HG03097 (cell line): ENCODE data around the gene NRXN2.

Source experiments
- ATAC-seq: cut with Tn5 transposase; IDR thresholded peaks from one replicate; pipeline ENCODE4 v1.9.1; 2021; ENCODE audit not compliant: unreplicated experiment, low FRiP score

Gene NRXN2

GRCh38 chr11:64723907-64724862, 1.2 kb upstream of the NRXN2 start:
- no peak for ATAC-seq

GRCh38 chr11:64722141-64723065, 594 bp downstream of the NRXN2 start:
- ATAC-seq, result no peak

DNA sequence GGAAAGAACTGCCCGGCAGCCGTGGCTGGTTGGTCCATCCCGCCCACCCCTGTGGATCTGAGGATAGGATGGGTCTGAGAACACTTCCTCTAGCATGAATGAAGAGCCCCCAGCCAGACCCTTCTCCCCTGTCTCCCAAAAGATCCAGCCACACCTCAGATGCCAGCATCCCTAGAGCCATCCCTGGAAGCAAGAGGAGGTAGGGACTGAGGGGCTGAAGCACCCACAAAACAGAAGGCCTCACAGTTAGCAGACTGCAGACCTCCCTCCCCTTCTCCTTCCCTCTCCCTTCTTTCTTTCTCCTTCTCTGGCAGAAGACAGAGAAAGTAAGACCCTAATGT, 1.7 kb downstream of the NRXN2 start:
- ATAC-seq, result no peak

- ATAC-seq, result no peak
These were observed 2.2 kb downstream of the NRXN2 start for GRCh38 chr11:64720640-64721358.

- ATAC-seq, result no peak
These were observed 2.8 kb downstream of the NRXN2 start for GRCh38 chr11:64720167-64720566.

DNA sequence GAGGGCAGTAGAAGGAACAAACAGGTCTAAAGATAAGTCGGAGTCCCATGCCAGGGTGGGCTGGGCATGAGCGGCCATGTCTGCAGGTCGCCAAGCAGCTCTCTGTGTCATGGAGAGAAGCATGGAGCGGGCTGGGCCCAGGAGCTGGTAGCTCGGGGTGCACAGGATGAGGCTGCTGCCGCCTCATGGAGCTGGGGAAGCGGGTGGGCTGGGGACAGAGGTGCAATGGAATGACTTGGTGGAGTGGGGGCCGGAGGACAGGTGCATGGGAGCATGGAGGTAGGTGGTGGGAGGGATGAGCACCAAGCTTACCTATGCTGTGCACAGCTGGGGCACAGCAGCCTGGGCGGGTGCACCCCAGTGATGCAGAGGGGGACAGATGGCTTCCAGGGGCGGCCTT, 3.6 kb downstream of the NRXN2 start:
- ATAC-seq, result no peak

GRCh38 chr11:64718780-64719124, 4.2 kb downstream of the NRXN2 start:
- no peak for ATAC-seq

DNA sequence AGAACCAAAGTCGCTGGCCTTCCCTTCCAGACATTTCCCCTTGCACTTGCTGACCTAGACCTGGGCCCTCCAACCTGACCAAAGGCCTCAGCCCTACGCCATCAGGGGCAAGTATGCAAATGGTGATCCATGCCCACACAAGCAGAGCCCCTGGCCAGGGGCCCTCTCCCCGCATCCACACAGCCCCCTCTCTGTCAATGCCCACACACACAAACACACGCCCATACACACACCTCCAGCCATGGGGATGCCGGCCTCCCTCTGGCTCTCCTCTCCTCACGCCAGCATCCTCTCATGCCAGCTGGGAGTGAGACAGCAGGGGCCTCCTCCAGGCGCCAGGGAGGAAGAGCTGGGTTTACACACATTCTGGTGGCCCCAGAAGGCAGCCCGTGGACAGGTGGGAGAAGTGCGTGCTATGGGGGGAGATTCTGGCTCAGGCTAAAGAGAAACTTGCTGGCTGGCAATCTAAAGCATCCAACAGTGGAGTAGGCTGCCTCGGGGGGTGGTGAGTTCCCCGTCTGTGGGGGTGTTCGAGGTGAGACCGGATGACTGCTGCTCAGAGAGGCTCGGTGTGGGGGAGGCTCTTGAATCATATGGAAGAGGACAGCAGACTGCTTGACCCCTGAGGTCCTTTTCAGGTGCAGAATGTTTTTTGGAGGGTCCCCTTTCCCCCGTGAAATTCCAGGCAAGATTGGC, 4.8 kb downstream of the NRXN2 start:
- no peak for ATAC-seq

DNA sequence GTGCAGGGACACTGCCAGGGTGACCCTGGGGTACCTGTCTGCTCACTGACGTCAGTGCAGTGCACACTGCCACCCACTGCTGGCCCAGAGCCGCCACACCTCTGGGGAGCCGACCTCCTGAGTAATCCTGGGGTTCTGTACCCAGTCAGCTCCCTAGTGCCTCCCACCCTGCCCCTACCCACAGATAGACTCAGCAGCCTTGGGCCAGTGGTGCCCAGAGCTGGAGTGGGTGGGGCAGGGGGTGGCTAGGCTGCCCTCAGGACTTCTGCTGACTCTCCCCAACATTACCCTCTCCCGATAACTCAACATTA, 5.8 kb downstream of the NRXN2 start:
- ATAC-seq, result no peak

- no peak for ATAC-seq
These were observed 6.3 kb downstream of the NRXN2 start for GRCh38 chr11:64716473-64717267.

DNA sequence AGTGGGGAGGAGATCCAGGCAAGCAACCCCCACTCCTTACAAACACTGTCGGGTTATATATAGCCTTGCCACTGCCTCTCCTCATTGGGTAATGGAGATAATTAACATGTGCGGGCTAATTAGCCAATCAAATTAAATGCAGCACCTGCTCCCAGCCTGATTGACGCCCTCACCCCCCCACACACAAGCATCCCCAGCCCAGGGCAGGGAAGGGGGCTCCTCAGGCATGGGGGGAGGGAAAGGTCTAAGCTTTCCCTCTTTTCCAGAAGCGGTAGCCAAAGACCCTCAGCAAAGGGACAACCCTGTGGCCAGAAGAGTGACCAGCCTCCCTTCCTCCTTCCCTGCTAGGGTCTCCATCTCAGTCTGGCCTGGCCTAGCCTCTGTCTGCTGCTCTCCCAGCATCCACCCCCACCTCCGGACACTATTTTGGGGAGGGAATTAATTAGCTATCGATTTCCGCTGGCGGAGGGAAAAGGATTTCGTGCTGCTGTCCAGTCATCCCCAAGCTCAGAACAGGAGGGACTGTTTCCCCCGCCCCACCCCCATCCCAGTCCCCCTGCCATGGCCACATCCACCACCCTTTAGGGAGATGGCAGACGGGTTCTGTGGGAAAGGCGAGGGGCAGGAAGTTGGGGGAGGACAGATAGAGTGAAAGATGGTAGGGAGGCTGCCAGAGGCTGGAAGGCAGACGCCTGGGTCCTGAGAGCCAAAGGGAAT, 7.1 kb downstream of the NRXN2 start:
- no peak for ATAC-seq

DNA sequence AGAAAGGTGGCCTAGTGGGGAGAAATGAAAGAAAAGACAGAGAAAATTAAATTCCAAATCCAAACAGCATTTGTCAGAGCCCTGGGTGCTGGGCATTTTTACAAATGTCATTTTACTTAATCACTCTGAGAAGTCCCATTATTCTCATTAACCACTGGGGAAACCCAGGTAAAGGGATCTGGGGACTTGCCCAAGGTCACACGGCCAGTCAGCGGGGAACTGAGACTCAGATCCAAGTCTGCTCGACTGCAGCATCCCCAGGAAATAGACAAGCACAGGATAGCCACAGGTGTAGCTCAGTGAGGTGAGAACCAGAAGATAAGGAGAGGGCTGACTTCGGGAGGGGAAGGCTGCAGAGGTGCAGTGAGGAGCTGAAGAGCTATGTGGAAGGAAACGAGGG, 7.9 kb downstream of the NRXN2 start:
- ATAC-seq, result no peak

GRCh38 chr11:64714666-64715065, 8.3 kb downstream of the NRXN2 start:
- ATAC-seq, result no peak

DNA sequence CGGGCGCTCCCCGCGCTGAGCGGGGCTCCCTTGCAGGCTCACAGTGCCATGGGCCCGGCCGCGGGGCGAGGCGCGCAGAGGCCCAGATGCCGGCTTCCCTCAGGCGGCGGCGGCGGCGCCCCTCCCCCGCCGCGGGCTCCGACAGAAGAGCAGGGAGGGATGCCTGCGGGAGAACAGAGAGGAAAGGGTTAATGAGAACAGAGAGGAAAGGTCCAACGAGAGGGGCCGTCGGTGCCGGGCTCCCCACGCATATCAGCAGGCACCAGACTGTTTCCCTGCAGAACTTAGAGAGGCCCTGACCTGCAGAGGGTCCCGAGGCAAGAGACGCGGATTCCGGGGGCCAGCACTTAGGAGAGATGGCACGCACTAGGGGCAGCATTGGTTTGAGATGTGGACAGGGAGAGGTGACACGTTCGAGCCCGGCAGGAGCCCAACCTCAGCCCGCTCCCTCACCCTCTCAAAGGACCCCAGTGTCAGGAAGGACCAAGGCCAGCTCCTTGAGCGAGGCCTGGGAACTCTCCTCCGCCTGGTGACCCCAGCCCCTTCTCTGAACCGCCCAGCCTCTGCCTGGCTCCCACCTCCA, 9.1 kb downstream of the NRXN2 start:
- ATAC-seq, result no peak

GRCh38 chr11:64713016-64713707, 9.8 kb downstream of the NRXN2 start:
- ATAC-seq, result no peak

- no peak for ATAC-seq
These were observed 10.5 kb downstream of the NRXN2 start for GRCh38 chr11:64712430-64713015.

GRCh38 chr11:64711956-64712362, 11.0 kb downstream of the NRXN2 start:
- ATAC-seq, result no peak
